ENCODE data around the gene TAF15.
A peak's percentile ranks its signal among the peaks of the same experiment; 100 is the strongest.

The TAF15 gene

GRCh38 chr17:35808962-35809854 is at the start of gene TAF15:
TSS of gene TAF15 (plus strand) at chr17:35809484. CDS start at chr17:35809570, 86 bp downstream.
- peak; percentile 91 for DNase-seq (ENCODE audit: extremely low spot score, insufficient read length, low read depth)
- no peak for FAIRE-seq

- FAIRE-seq (no peak), DNase-seq (ENCODE audit: extremely low spot score, insufficient read length, low read depth) (no peak)
Measured at GRCh38 chr17:35760587-35760986, 48.7 kb upstream of the TAF15 start, which contains the start of gene C17orf50. TSS of gene C17orf50 (plus strand) at chr17:35760887. CDS start at chr17:35760942, 55 bp downstream.

GRCh38 chr17:35761601-35762000 is 47.7 kb upstream of the TAF15 start:
- no peak for FAIRE-seq

GRCh38 chr17:35763767-35764122 is 45.5 kb upstream of the TAF15 start:
- DNase-seq (ENCODE audit: extremely low spot score, insufficient read length, low read depth) (no peak), FAIRE-seq (no peak)

More at GRCh38 chr17:35761601-35762000, 47.7 kb upstream of the TAF15 start:
- DNase-seq (ENCODE audit: extremely low spot score, insufficient read length, low read depth): no peak

- FAIRE-seq: no peak
Measured at GRCh38 chr17:35764123-35764991, 44.9 kb upstream of the TAF15 start.

GRCh38 chr17:35765086-35765710 is 44.1 kb upstream of the TAF15 start:
- DNase-seq (ENCODE audit: extremely low spot score, insufficient read length, low read depth) (no peak), FAIRE-seq (no peak)

More at GRCh38 chr17:35764123-35764991, 44.9 kb upstream of the TAF15 start:
- DNase-seq (ENCODE audit: extremely low spot score, insufficient read length, low read depth): peak; percentile 91

GRCh38 chr17:35765756-35766488 is 43.4 kb upstream of the TAF15 start:
- no peak for FAIRE-seq

GRCh38 chr17:35766489-35766877 is 42.8 kb upstream of the TAF15 start:
- FAIRE-seq (no peak), DNase-seq (ENCODE audit: extremely low spot score, insufficient read length, low read depth) (no peak)

More at GRCh38 chr17:35765756-35766488, 43.4 kb upstream of the TAF15 start:
- no peak for DNase-seq (ENCODE audit: extremely low spot score, insufficient read length, low read depth)

GRCh38 chr17:35766903-35767510 is 42.3 kb upstream of the TAF15 start:
- FAIRE-seq: no peak
- peak; percentile 18 for DNase-seq (ENCODE audit: extremely low spot score, insufficient read length, low read depth)

GRCh38 chr17:35768797-35769196 is 40.5 kb upstream of the TAF15 start:
- FAIRE-seq: no peak
- no peak for DNase-seq (ENCODE audit: extremely low spot score, insufficient read length, low read depth)

GRCh38 chr17:35769895-35770486 is 39.3 kb upstream of the TAF15 start:
- DNase-seq (ENCODE audit: extremely low spot score, insufficient read length, low read depth): no peak
- FAIRE-seq: no peak

- DNase-seq (ENCODE audit: extremely low spot score, insufficient read length, low read depth) (no peak), FAIRE-seq (no peak)
Measured at GRCh38 chr17:35773129-35773528, 36.2 kb upstream of the TAF15 start.

GRCh38 chr17:35773679-35774425 is 35.4 kb upstream of the TAF15 start:
- no peak for FAIRE-seq
- DNase-seq (ENCODE audit: extremely low spot score, insufficient read length, low read depth): no peak

GRCh38 chr17:35774499-35774898 is 34.8 kb upstream of the TAF15 start:
- DNase-seq (ENCODE audit: extremely low spot score, insufficient read length, low read depth) (no peak), FAIRE-seq (no peak)

- FAIRE-seq: no peak
Measured at GRCh38 chr17:35775039-35775438, 34.2 kb upstream of the TAF15 start.

GRCh38 chr17:35775583-35775982 is 33.7 kb upstream of the TAF15 start:
- DNase-seq (ENCODE audit: extremely low spot score, insufficient read length, low read depth): no peak
- no peak for FAIRE-seq

More at GRCh38 chr17:35775039-35775438, 34.2 kb upstream of the TAF15 start:
- DNase-seq (ENCODE audit: extremely low spot score, insufficient read length, low read depth): no peak

GRCh38 chr17:35778641-35779196 is 30.6 kb upstream of the TAF15 start:
- FAIRE-seq (no peak), DNase-seq (ENCODE audit: extremely low spot score, insufficient read length, low read depth) (no peak)

GRCh38 chr17:35780950-35781349 is 28.3 kb upstream of the TAF15 start:
- FAIRE-seq (no peak), DNase-seq (ENCODE audit: extremely low spot score, insufficient read length, low read depth) (no peak)

All from GM18507 (cell line).